Thoracic aorta (tissue), 2 donors: ENCODE data around the gene FRMD3. TPM values are rescaled to one million over a fixed set of nuclear protein-coding genes. Genes with fewer than 3 reads are reported as not detected.
A peak's percentile ranks its signal among the peaks of the same experiment; 100 is the strongest.

Experiments used
- ATAC-seq: fragments of 150-250 bp; one replicate; pipeline ENCODE4 v1.8.0; 2017; ENCODE audit warnings: low read depth; ENCODE audit not compliant: insufficient number of reproducible peaks, low FRiP score
- DNase-seq: peaks from one replicate; pipeline ENCODE4 v3.0.0-alpha.2; 2020; ENCODE audit warnings: low spot score
- H3K27ac ChIP-seq, 2 donors: fragments of 200-600 bp; sonication (generic); 1 replicate in 1 of 2; 2 replicates in 1 of 2; pipeline ENCODE4 v1.5.1; 2016; ENCODE audit warnings: mild to moderate bottlenecking in 2 of 2, moderate library complexity in 2 of 2
- H3K27me3 ChIP-seq: fragments of 200-600 bp; sonication (generic); replicated peaks from 2 replicates; pipeline ENCODE4 v1.6.0; 2016; ENCODE audit warnings: mild to moderate bottlenecking; ENCODE audit not compliant: insufficient read depth
- H3K36me3 ChIP-seq: fragments of 200-600 bp; sonication (generic); one replicate; pipeline ENCODE4 v1.5.1; 2016
- H3K4me1 ChIP-seq, 2 donors: fragments of 200-600 bp; sonication (generic); 1 replicate in 1 of 2; 2 replicates in 1 of 2; pipeline versions ENCODE4 v1.5.1 to v1.6.0; 2016; ENCODE audit warnings: low read depth in 2 of 2, mild to moderate bottlenecking in 1 of 2; ENCODE audit not compliant: control insufficient read depth in 1 of 2
- H3K4me3 ChIP-seq: fragments of 200-600 bp; sonication (generic); 2 replicates; pipeline ENCODE4 v1.5.1; 2016; ENCODE audit warnings: mild to moderate bottlenecking
- H3K9me3 ChIP-seq: fragments of 200-600 bp; sonication (generic); 2 replicates; pipeline ENCODE4 v1.5.1; 2016
- CTCF ChIP-seq: fragments of 200-600 bp; sonication (generic); IDR thresholded peaks from one replicate; pipeline ENCODE4 v1.5.1; 2019; ENCODE audit warnings: antibody characterized with exemption
- total RNA-seq, 2 donors: library from RNA; depleted of rRNA; stranded (reverse); fragments of >200 nt; gene quantifications; one replicate each; pipeline versions ENCODE4 v1.1.0 to v1.2.3, GENCODE V29; 2016

FRMD3 gene
- total RNA-seq, 2 donors from 2014 or later = 5.2 to 6.2 TPM

- no peak overlapping the region for H3K27ac ChIP-seq
- H3K27me3 ChIP-seq = no peaks in the 10 kb centered on the region
- no peak for DNase-seq
- TF ChIP-seq CTCF = no peak
- H3K36me3 ChIP-seq = no peaks in the 10 kb centered on the region
- no peaks in the 10 kb centered on the region for H3K9me3 ChIP-seq
- ATAC-seq = no peak
- peaks cover 0 to 2% of the 10 kb centered on the region in 2 donors for H3K4me1 ChIP-seq
- no peak overlapping the region for H3K4me3 ChIP-seq
These were observed 303.7 kb downstream of the FRMD3 start for GRCh38 chr9:83234541-83234940.

DNA sequence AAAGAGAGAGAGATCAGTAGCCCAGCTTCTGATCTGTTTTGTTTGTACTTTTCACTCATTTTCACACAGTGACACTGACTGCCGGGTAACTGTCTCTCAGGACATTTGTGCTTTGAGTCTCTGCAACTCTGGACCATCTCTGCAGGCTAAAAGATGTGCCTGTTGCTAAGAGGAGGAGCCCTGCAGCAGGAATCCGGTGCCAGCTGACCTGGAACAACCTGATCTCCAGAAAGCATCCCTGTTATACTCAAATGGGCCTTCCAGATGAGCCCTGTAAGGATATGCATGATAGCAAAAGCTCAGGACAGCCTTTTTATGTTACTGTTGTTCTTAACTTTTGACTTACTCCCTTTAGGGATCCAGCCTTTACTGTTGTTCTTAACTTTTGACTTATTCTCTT, 304.6 kb downstream of the FRMD3 start:
- no peak overlapping the region for H3K27ac ChIP-seq
- H3K27me3 ChIP-seq = no peaks in the 10 kb centered on the region
- H3K36me3 ChIP-seq = no peaks in the 10 kb centered on the region
- no peaks in the 10 kb centered on the region for H3K4me1 ChIP-seq
- ATAC-seq (no peak), DNase-seq (no peak)
- no peak overlapping the region for H3K4me3 ChIP-seq
- TF ChIP-seq CTCF = no peak
- no peaks in the 10 kb centered on the region for H3K9me3 ChIP-seq

DNA sequence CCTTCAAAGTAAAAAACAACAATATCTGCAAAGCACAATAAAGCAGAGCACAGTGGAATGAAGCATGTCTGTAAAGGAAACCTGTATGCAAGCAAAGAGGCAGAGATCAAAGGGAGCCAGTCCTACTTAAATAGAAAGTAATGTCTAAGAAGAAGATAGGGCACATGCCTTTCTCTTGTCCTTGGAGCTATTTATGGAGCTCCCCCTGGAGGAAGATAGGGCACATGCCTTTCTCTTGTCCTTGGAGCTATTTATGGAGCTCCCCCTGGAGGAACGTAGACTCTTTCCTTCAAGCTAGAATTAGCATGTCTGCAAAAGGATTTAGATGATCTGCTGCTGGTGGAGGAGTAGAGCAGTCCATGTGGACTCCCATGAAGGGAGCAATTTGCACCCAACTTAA, 307.2 kb downstream of the FRMD3 start:
- ATAC-seq = no peak
- no peak overlapping the region for H3K27ac ChIP-seq
- H3K4me1 ChIP-seq = no peaks in the 10 kb centered on the region
- no peaks in the 10 kb centered on the region for H3K36me3 ChIP-seq
- H3K27me3 ChIP-seq = no peaks in the 10 kb centered on the region
- H3K9me3 ChIP-seq = no peaks in the 10 kb centered on the region
- no peak for DNase-seq
- TF ChIP-seq CTCF = no peak
- H3K4me3 ChIP-seq = no peak overlapping the region

DNA sequence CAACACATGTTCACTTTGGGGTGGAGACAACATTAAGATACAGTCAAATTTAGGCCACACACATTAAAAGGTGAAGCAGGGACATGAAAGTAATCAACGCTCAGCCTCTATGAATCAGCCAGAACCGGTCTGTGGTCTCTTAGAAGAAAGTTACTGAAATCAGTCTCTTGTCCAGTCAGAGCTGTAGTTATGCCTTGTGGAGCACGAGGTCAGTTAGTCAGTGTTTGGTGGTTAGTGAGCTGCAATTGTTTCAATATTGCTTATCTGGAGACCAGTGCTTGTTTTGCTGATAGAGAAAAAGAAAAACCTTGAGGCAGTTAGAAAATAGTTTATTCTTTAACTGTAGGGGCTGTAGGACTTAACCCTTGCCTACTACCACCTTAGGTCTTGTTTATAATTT, 317.5 kb downstream of the FRMD3 start:
- no peak for ATAC-seq
- TF ChIP-seq CTCF = no peak

DNA sequence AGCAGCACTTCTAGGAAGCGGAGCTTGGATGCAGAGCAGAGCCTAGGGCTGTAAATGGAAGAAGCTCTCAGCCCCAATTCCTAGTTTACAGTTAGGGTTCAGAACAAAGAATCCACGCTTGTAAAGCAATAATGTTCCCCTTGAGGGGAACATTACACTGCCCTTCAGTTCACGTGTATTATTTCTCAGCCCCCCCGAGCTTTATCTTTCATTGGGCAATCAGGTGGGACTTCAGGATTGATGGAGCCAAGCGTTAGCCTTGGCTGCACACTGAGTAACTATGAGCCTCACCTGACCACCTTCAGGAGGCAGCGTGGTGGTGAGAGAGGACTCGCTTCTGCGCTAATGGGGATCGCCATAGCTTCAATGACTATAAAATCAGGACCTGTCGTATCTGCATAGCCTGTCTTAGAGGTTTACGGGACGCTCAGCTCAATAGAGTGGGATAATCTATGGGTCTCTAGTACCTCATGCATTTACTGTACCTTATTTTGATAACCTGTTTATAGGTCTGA, 318.2 kb downstream of the FRMD3 start:
- DNase-seq (no peak), ATAC-seq (no peak)
- Histone ChIP-seq H3K27ac (peak overlapping the region; percentile 4 to 54), H3K36me3 (no peaks in the 10 kb centered on the region), H3K4me3 (peak overlapping the region; percentile 72), H3K4me1 (peaks cover 0 to 5% of the 10 kb centered on the region in 2 donors), H3K9me3 (no peaks in the 10 kb centered on the region), H3K27me3 (no peaks in the 10 kb centered on the region)
- no peak for TF ChIP-seq CTCF

More for the DNA sequence above, 317.5 kb downstream of the FRMD3 start:
- H3K27ac ChIP-seq = no peak overlapping the region
- H3K9me3 ChIP-seq = no peaks in the 10 kb centered on the region
- DNase-seq = no peak
- no peaks in the 10 kb centered on the region for H3K27me3 ChIP-seq
- no peak overlapping the region for H3K4me3 ChIP-seq
- H3K36me3 ChIP-seq = no peaks in the 10 kb centered on the region
- H3K4me1 ChIP-seq = peaks cover 0 to 5% of the 10 kb centered on the region in 2 donors
